H1 (cell line): Measurements from ENCODE around the gene APOA1. TPM values are rescaled to one million over a fixed set of nuclear protein-coding genes. Genes with fewer than 3 reads are reported as not detected.

Experiments used
- CREB1 ChIP-seq: IDR thresholded peaks from 2 replicates; pipeline ENCODE4 v1.6.1; 2012; ENCODE audit warnings: inconsistent platforms
- CTBP2 ChIP-seq: IDR thresholded peaks from 2 replicates; pipeline ENCODE4 v1.7.0; 2011; ENCODE audit warnings: borderline replicate concordance, mild to moderate bottlenecking, moderate library complexity, mixed read lengths, low read length; ENCODE audit not compliant: insufficient read depth, insufficient read length
- EGR1 ChIP-seq: IDR thresholded peaks from 2 replicates; pipeline ENCODE4 v1.6.1; 2011; ENCODE audit warnings: low read depth, low read length, borderline replicate concordance
- GTF2F1 ChIP-seq: IDR thresholded peaks from 2 replicates; pipeline ENCODE4 v1.6.1; 2012; ENCODE audit warnings: low read depth, low read length, improper control_type of control experiment, borderline replicate concordance
- HDAC6 ChIP-seq: IDR thresholded peaks from one replicate; pipeline ENCODE4 v1.7.1; 2012; ENCODE audit warnings: low read depth, mild to moderate bottlenecking, inconsistent platforms, low read length, moderate library complexity
- KDM5A ChIP-seq: fragments of 200-600 bp; IDR thresholded peaks from 2 replicates; pipeline ENCODE4 v1.7.1; 2012; ENCODE audit warnings: mild to moderate bottlenecking, low read length, inconsistent platforms, mixed read lengths
- POLR2AphosphoS5 ChIP-seq: IDR thresholded peaks from 2 replicates; pipeline ENCODE4 v1.6.1; 2011; ENCODE audit warnings: low read depth, low read length
- POU5F1 ChIP-seq: IDR thresholded peaks from 2 replicates; pipeline ENCODE4 v1.6.1; 2011; ENCODE audit warnings: low read depth, mild to moderate bottlenecking, low read length, moderate library complexity
- RXRA ChIP-seq: IDR thresholded peaks from 2 replicates; pipeline ENCODE4 v1.6.1; 2011; ENCODE audit warnings: low read depth, mild to moderate bottlenecking, low read length, moderate library complexity; ENCODE audit not compliant: insufficient read depth
- SAP30 ChIP-seq: fragments of 300-600 bp; sonication (generic); IDR thresholded peaks from 2 replicates; pipeline ENCODE4 v1.7.1; 2012; ENCODE audit warnings: low read length, moderate library complexity, mild to moderate bottlenecking, inconsistent platforms; ENCODE audit not compliant: insufficient read depth, insufficient replicate concordance
- SIN3A ChIP-seq, 2 experiments: IDR thresholded peaks in 1 of 2; conservative IDR thresholded peaks in 1 of 2; 2 replicates each; pipeline ENCODE4 v1.6.1; 2011 to 2012; ENCODE audit warnings: low read length in 2 of 2, improper control_type of control experiment in 1 of 2, low read depth in 1 of 2, mild to moderate bottlenecking in 1 of 2
- SIRT6 ChIP-seq: IDR thresholded peaks from one replicate; pipeline ENCODE4 v1.7.1; 2012; ENCODE audit warnings: low read length, inconsistent platforms
- SP1 ChIP-seq: IDR thresholded peaks from 2 replicates; pipeline ENCODE4 v1.6.1; 2011; ENCODE audit warnings: low read depth, low read length
- SP4 ChIP-seq: IDR thresholded peaks from 2 replicates; pipeline ENCODE4 v1.6.1; 2012; ENCODE audit warnings: low read length, inconsistent platforms
- TAF7 ChIP-seq: optimal IDR thresholded peaks from 2 replicates; pipeline ENCODE3; 2011; ENCODE audit warnings: low read depth, mild to moderate bottlenecking, inconsistent platforms, low read length, moderate library complexity, borderline replicate concordance
- TBP ChIP-seq: IDR thresholded peaks from 2 replicates; pipeline ENCODE4 v1.6.1; 2011; ENCODE audit warnings: low read depth, low read length, improper control_type of control experiment
- TCF12 ChIP-seq: IDR thresholded peaks from 2 replicates; pipeline ENCODE4 v1.6.1; 2011; ENCODE audit warnings: low read depth, mild to moderate bottlenecking, low read length
- TEAD4 ChIP-seq: IDR thresholded peaks from 2 replicates; pipeline ENCODE4 v1.6.1; 2012; ENCODE audit warnings: low read depth, low read length, inconsistent platforms, mixed read lengths
- YY1 ChIP-seq: IDR thresholded peaks from 2 replicates; pipeline ENCODE4 v1.6.1; 2011; ENCODE audit warnings: low read depth, mild to moderate bottlenecking, low read length
- polyA plus RNA-seq, 7 experiments: library from polyadenylated mRNA; depleted of rRNA in 3 of 7; stranded (reverse) in 5 of 7; unstranded in 2 of 7; fragments of >200 nt in 5 of 7; fragments of 200-250 nt in 2 of 7; gene quantifications; 1 replicate in 5 of 7; 2 replicates in 1 of 7; 4 replicates in 1 of 7; pipeline versions ENCODE4 v1.2.1 to v1.2.3, GENCODE V29; 2011 to 2013; ENCODE audit warnings: missing spikeins in 2 of 7, mixed read lengths in 2 of 7
- total RNA-seq: library from RNA; stranded (reverse); fragmentation: NEBNext Ultra II Directional; extraction: Animal tissue kit (Norgen Biotek cat#: 25700); gene quantifications from 2 replicates; pipeline ENCODE4 v1.2.1, GENCODE V29; 2021
- TF ChIP-seq, protein P1 (sequence below): IDR thresholded peaks from 2 replicates; pipeline ENCODE4 v1.6.1; 2011; ENCODE audit warnings: low read length, improper control_type of control experiment
- TF ChIP-seq, protein P2 (sequence below): IDR thresholded peaks from 2 replicates; pipeline ENCODE4 v1.6.1; 2012; ENCODE audit warnings: low read length, inconsistent platforms
- TF ChIP-seq, protein P3 (sequence below): IDR thresholded peaks from 2 replicates; pipeline ENCODE4 v1.6.1; 2012; ENCODE audit warnings: inconsistent platforms

The APOA1 gene
- total and polyA plus RNA-seq, 2 of the 8 experiments (the other 6 are each of a cell fraction or from before 2014, with no cell fraction given) = 0.80 TPM; not detected in 1

DNA sequence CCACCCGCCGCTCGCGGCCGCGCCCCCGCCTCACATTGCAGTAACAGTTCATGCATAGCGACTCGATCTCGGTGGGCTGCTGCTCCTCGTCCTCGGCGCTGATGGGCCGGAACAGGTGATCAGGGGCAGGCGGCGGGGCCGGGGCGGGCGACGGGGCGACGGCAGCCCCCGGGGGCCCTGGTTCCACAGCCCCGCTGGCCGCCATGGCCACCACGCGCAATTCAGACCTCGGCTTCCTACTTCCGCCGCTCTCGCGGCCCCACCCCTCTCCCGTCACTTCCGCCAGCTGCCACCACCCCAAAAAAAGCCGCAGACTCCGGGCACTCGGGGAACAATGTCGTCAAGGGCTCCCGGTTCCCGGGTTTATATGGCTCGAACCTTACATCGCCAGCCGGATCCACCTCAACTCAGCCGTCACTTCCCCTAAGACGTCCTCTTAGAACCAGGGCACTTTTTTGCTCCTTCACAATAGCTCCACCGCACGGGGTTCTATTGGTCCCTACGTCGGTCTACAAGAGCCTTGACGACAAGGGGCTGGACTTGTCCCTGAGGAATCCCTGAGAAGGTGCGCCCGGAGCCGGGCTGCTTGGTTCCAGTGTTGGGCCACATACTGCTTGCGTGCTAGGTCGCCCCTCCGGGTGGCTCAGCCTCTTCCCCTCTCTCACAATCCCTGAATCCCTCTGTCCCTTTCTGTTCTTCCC, 49.5 kb downstream of the APOA1 start, which contains the start of gene ZPR1 (continued):
- TF ChIP-seq TEAD4 (no peak), YY1 (peak; percentile 88; the same call in 1 of the 2 replicates), SP1 (0 out of 2 replicates have a peak, but pooled peaks have one; percentile 7), TAF7 (peak; percentile 67), CTBP2 (no peak), POLR2AphosphoS5 (peak; percentile 57; the same call in 1 of the 2 replicates), SAP30 (peak; percentile 56), EGR1 (no peak), TBP (0 out of 2 replicates have a peak, but pooled peaks have one; percentile 29), GTF2F1 (no peak), CREB1 (peak; percentile 72), SIN3A (conservative IDR thresholded peaks at IDR 0.05 in 1 of 2, IDR thresholded peaks at IDR 0.05 in 1 of 2; ENCODE audit: low read depth in 1 of 2, low read length in 2 of 2) (peak; percentile 88; a peak in 2 of 4 replicates), SIRT6 (no peak), POU5F1 (no peak), RXRA (no peak), KDM5A (0 out of 2 replicates have a peak, but pooled peaks have one; percentile 14), SP4 (no peak), TCF12 (no peak), HDAC6 (no peak)
- TF ChIP-seq, protein P1, sequence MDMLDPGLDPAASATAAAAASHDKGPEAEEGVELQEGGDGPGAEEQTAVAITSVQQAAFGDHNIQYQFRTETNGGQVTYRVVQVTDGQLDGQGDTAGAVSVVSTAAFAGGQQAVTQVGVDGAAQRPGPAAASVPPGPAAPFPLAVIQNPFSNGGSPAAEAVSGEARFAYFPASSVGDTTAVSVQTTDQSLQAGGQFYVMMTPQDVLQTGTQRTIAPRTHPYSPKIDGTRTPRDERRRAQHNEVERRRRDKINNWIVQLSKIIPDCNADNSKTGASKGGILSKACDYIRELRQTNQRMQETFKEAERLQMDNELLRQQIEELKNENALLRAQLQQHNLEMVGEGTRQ = no peak
- TF ChIP-seq, protein P2, sequence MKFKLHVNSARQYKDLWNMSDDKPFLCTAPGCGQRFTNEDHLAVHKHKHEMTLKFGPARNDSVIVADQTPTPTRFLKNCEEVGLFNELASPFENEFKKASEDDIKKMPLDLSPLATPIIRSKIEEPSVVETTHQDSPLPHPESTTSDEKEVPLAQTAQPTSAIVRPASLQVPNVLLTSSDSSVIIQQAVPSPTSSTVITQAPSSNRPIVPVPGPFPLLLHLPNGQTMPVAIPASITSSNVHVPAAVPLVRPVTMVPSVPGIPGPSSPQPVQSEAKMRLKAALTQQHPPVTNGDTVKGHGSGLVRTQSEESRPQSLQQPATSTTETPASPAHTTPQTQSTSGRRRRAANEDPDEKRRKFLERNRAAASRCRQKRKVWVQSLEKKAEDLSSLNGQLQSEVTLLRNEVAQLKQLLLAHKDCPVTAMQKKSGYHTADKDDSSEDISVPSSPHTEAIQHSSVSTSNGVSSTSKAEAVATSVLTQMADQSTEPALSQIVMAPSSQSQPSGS = no peak
- TF ChIP-seq, protein P3, sequence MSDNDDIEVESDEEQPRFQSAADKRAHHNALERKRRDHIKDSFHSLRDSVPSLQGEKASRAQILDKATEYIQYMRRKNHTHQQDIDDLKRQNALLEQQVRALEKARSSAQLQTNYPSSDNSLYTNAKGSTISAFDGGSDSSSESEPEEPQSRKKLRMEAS = peak; percentile 53
